ENCODE results near the gene AGAP1.

AGAP1 gene

GRCh38 chr2:236162882-236163470 lies 669.1 kb downstream of the AGAP1 start:
- Mint-ChIP-seq H3K27me3 (peaks cover 56% of the 10 kb centered on the region), H3K27ac (no peak overlapping the region), H3K9me3 (no peaks in the 10 kb centered on the region), H3K4me1 (peaks cover 9% of the 10 kb centered on the region), H3K36me3 (ENCODE audit: low read depth) (no peaks in the 10 kb centered on the region), H3K4me3 (no peak overlapping the region)
- ATAC-seq (no peak), DNase-seq (no peak)

GRCh38 chr2:236163471-236164200 lies 669.8 kb downstream of the AGAP1 start:
- H3K9me3 Mint-ChIP-seq = no peaks in the 10 kb centered on the region
- no peak overlapping the region for H3K27ac Mint-ChIP-seq
- no peak overlapping the region for H3K4me3 Mint-ChIP-seq
- peaks cover 9% of the 10 kb centered on the region for H3K4me1 Mint-ChIP-seq
- DNase-seq = no peak
- H3K36me3 Mint-ChIP-seq (ENCODE audit: low read depth) = no peaks in the 10 kb centered on the region
- H3K27me3 Mint-ChIP-seq = peaks cover 49% of the 10 kb centered on the region
- ATAC-seq = no peak

DNA sequence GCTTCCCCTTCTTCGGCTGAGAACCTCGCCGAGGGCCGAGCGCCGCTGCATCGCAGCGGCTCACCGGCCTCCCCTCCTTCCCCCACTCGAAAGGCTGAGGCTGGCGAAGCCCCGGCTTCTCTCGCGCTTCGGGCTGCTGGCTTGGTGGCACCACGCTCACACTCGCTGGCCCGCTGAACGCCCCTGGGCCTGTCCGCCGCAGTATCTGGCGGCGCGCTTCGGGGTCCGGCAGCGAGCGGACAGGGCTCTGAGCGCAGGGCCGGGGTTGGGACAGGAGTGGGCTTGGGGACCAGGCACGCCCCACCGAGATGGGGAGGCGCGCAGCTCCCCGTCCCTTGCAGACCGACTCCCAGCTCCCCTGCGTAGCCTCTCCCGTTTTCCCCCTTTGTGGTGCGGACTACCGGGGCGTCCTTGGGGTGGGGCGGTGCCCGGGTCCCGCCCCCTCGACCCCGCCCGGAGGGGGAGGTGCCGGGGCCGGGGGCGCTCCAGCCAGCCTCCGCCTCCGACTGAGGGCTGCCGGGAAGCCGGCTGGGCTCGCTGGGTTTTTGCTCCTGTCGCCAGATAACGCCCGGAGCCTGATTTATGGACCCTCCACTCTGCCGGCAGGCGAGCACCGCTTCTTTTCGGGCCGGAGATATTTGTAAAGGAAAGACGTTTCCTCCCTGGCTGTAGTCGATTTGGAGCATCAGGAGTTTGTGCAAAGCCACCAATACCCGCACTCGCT lies 670.5 kb downstream of the AGAP1 start:
- DNase-seq (no peak), ATAC-seq (no peak)
- H3K36me3 Mint-ChIP-seq (ENCODE audit: low read depth) = no peaks in the 10 kb centered on the region
- H3K27me3 Mint-ChIP-seq = peaks cover 55% of the 10 kb centered on the region
- peaks cover 11% of the 10 kb centered on the region for H3K4me1 Mint-ChIP-seq
- H3K27ac Mint-ChIP-seq = no peak overlapping the region
- no peaks in the 10 kb centered on the region for H3K9me3 Mint-ChIP-seq
- H3K4me3 Mint-ChIP-seq = no peak overlapping the region

DNA sequence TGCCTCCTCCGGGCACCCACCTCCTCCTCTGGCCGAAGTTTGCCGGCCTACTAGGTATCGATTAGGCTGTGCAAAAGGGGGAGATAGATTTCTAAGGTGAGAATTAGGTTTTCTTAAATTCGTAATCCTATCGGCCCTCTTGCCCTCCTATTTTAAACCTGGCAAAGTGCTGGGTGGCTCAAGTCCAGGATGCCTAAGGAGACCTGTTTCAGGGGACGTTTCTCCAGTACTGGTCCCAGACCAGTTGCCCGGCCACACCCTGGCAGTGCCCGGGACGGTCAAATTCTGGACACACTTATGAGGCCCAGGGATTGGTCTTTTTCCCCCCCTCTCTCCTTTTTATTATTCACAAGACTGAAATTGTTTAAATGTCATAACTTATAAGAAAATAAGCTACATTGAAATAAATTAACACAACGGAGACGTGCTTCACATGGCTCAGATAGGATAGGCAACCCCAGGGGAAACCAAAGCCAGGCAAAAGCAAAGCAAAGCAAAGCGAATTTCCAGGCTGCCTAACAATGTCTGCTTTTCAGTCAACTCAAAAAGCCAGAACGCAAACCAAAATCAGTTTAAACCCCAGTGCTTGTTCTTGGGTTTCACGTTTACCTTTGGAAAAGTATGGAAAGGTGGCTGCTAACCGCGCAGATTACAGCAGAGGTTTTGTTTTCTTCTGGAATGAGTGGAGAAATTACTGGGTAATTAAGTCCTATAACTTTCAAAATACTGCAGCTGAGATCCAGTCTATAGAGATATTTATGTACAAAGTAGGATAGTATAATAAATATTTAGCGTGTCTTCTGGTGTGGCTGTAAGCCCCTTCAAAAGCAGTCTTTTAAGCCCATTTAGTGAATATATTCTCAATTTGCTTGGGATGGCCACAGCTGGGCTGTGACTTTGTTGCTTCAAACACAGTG lies 671.3 kb downstream of the AGAP1 start:
- DNase-seq (no peak), ATAC-seq (no peak)
- Mint-ChIP-seq H3K4me1 (peaks cover 14% of the 10 kb centered on the region), H3K27me3 (peaks cover 61% of the 10 kb centered on the region), H3K27ac (no peak overlapping the region), H3K36me3 (ENCODE audit: low read depth) (no peaks in the 10 kb centered on the region), H3K4me3 (no peak overlapping the region), H3K9me3 (no peaks in the 10 kb centered on the region)

DNA sequence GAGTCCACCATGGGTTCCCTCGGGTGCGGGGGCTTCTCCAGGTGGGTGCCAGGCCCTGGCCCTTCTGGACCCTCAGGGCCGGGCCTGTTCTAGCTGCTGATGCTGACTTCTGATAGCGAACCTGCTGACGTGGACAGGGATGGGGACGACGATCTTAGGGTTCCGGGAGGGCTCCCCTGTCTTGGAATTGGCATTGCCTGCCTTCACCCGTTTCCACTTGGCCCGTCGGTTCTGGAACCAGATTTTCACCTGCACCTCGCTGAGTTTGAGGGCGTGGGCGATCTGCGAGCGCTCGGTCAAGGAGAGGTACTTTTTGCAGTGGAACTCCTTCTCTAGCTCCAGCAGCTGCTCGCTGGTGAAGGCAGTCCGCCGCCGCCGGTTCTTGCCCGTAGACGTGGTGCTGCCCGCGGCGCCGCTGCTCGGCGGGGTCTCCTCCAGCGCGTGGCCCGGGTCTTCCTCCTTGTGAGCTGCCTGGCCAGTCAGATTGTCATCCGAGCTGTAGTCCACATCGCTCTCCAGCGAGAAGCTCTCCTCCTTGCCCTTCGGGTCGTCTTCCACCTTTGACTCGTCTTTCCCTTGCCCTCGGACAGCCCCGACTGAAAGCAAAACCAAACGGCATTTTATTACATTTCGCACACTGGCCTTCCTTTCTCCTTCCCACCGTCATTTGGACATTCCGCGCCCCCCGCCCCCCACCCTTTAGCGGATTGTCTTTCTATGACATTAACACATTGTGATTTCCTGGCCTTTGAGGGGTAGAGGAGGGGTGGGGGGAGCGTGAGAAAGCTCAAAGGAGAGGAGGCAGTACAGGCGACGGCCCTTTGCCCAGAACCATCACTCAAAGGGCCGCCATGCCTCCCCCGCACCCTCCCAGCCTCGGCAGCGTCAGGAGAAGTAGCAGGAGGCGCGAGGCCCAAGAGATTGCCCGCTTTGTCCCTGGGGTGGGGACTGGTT lies 672.3 kb downstream of the AGAP1 start:
- H3K9me3 Mint-ChIP-seq = no peaks in the 10 kb centered on the region
- DNase-seq = no peak
- no peak for ATAC-seq
- no peak overlapping the region for H3K27ac Mint-ChIP-seq
- peaks cover 64% of the 10 kb centered on the region for H3K27me3 Mint-ChIP-seq
- H3K4me1 Mint-ChIP-seq = peaks cover 17% of the 10 kb centered on the region
- H3K4me3 Mint-ChIP-seq = peak overlapping the region; percentile 38
- no peaks in the 10 kb centered on the region for H3K36me3 Mint-ChIP-seq (ENCODE audit: low read depth)

DNA sequence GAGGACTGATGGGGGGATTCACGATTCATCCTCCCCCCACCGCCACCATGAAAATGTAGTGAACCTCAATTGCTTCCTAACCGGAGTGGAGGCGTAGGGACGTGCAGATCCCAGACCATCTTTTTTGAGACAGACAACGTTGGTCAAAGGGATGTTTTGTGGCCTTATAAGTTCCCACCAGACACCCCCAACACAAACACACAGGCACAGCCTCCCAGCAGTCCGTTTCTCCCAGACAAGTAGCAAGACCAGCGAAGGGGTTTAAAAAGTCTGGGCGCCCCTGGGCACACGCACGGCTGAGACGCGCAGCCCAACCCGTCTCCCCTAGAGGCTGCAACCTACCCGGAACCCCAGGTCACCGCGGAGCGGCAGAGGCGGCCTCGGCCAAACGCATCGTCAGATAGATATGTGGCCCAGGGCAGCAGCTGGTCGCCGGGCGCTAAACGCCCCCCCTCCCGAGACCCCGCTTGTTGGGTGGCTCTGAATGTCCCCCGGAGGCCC lies 673.0 kb downstream of the AGAP1 start:
- H3K4me1 Mint-ChIP-seq = peaks cover 17% of the 10 kb centered on the region

DNA sequence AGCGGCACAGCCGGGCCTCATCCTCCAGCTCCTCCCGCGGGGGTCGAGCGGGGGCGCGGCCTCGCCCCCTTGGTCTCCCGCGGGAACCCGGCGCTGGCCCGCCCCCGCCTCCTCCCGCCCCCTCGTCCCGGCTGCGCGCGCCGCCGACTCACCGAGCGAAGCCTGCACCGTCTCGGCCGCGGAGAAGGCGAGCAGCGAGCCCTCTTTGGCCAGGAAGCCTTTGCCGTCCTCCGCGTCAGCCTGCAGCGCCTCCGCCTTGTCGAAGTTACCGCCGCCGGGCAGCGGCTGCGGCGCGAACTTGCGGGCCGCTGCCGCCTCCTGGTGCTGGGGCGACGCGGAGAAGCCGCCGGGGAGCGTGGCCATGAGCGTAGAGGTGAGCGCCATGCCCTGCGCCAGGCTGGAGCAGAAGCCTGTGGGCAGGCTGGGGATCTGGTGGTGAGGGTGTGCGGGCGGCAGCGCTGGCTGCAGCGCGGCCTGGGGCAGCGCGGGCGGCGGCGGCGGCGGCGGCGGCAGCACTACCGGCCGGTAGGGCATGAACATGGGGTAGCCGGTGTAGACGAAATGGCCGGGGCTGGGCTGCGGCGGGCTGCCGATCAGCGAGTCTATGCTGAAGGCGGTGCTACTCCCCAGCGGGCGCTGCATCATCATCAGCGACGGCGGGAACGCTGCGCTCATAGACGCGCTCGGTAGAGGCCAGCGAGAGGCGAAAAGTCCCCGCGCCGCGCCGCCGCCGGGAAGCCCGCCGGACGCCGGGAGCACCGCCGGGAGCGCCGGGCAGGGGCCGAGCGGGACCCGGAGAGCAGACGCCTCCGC lies 673.7 kb downstream of the AGAP1 start:
- H3K4me1 Mint-ChIP-seq = peaks cover 17% of the 10 kb centered on the region
- no peak overlapping the region for H3K4me3 Mint-ChIP-seq
- no peaks in the 10 kb centered on the region for H3K36me3 Mint-ChIP-seq (ENCODE audit: low read depth)
- no peak overlapping the region for H3K27ac Mint-ChIP-seq
- DNase-seq (no peak), ATAC-seq (no peak)
- no peaks in the 10 kb centered on the region for H3K9me3 Mint-ChIP-seq
- peaks cover 64% of the 10 kb centered on the region for H3K27me3 Mint-ChIP-seq

More for the DNA sequence above, 673.0 kb downstream of the AGAP1 start:
- Mint-ChIP-seq H3K9me3 (no peaks in the 10 kb centered on the region), H3K27ac (no peak overlapping the region), H3K36me3 (ENCODE audit: low read depth) (no peaks in the 10 kb centered on the region), H3K27me3 (peaks cover 63% of the 10 kb centered on the region), H3K4me3 (peak overlapping the region; percentile 17)
- ATAC-seq = no peak
- DNase-seq = no peak

DNA sequence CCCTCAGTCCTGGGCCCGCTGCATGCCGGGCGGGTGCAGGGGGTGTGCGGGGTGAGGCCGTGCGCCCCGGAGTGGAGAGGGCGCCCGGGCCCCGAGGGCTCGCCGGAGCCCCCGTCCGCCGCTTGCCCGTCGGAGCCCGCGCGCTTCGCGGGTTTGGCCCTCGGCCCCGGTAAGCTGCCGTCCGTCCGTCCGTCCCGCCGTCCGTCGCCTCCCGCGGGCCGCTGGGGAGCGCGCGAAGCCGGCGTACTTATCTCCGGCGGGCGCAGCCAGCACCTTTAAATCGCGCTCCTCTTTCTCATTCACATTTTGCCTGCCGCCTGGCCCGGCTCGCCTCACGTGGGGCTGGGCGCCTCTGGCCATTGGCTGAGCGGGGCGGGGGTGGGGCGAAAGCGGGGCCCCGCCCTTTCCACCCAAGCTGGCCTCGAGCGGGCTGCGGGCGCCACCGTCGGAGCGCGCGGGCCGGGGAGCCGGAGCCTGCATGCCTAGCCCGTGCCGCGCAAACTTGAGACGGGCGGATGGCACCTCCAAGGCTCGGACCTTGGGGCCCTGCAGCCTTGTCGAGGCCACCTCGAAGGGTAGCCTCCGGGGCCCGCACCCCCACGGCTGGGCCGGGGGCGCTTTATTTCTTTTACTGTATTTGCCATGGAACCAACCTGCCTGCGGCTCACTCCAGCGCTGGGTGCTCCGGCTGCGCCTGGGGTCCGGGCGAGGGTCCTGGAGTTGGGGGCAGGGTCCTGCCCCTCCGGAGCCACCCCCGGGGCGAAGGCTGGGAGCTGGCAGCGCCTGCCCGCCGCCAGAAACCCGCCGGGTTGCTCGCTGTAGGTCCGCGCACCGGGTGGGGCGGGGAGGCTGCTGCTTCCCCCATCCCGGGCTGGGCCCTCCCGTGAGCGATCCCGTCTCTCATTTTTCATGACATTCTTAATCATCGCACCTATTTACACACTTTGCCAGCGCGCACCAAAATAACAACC lies 674.6 kb downstream of the AGAP1 start, which contains the start of gene GBX2:
GBX2 (minus strand) TSS at position 277 of the 971 bp plus-strand sequence. CDS start 415 bp downstream, outside the sequence.
- H3K4me1 Mint-ChIP-seq = peaks cover 17% of the 10 kb centered on the region

DNA sequence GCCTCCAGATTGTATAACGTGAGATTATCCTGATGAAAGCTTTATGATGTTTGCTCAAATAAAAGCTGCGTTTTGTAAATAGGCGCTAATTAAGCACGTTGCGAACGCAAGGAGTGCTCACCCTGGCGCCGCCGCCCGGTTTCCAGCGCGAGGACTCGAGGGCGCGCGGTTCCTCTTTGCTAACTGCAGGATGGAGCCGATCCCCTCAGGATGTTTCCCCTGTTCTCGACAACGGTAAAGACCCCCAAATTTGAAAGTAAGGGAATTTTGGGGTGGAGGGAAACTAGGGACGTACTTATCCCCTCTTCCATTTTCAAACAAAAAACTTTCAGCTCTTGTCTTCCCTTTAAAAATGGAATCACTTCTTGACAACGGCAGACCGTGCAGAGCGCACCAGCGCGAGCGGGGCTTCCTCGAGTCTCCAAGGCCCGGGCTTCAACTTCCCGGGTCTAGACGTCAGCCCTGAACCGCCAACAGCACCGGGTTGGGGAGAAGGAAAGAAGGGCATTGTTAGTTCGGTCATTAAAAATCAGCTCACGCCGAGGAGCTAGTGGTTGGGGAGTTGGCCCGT lies 675.4 kb downstream of the AGAP1 start:
- no peak overlapping the region for H3K4me3 Mint-ChIP-seq
- ATAC-seq = no peak
- DNase-seq = no peak
- peaks cover 70% of the 10 kb centered on the region for H3K27me3 Mint-ChIP-seq
- H3K27ac Mint-ChIP-seq = peak overlapping the region; percentile 39
- no peaks in the 10 kb centered on the region for H3K9me3 Mint-ChIP-seq
- H3K4me1 Mint-ChIP-seq = peaks cover 17% of the 10 kb centered on the region
- H3K36me3 Mint-ChIP-seq (ENCODE audit: low read depth) = no peaks in the 10 kb centered on the region

More for the DNA sequence above, 674.6 kb downstream of the AGAP1 start, which contains the start of gene GBX2:
- Mint-ChIP-seq H3K36me3 (ENCODE audit: low read depth) (no peaks in the 10 kb centered on the region), H3K27ac (no peak within 1 kb of the TSS), H3K4me3 (no peak within 1 kb of the TSS), H3K9me3 (no peaks in the 10 kb centered on the region), H3K27me3 (peaks cover 61% of the 10 kb centered on the region)
- ATAC-seq = no peak
- no peak for DNase-seq

DNA sequence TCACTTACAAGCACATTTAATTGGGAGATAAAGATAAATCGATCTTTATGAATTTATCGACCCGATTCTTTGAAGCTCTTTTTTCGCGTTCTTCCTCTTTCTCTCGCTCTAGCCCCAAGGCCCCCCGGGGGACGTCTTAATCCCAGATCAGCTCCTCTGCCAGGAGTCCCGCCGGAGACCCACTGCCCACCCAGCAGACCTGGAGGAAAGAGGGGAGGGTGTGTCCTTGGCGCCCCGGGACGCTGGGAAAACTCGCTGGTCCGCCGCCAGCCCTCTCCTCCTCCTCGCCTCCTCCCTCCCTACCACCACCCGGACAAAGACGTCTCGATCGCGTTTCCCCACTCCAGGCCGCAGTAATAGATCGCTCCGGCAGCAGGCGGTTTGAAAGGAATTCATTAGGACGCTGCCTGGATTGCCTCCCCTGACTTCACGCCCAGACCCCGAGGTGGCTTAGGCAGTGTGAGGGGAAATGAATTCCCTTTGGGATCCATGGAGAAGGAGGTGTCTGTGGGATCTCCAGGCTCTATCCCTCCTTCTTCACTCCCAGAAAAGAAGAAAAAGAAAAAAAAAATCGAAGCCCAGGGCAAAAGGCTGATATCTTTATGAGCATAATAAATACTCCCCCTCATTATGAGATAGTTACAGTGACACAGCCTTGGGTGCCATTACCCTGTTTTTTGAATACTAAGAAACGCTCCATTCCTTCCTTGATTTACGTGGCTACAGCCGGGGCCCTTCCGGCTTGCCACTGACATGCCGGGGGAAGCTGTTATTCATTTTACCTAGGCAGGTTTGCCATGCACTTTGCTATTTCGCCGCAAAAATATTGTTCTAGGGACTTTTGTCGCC lies 676.1 kb downstream of the AGAP1 start:
- H3K27me3 Mint-ChIP-seq = peaks cover 73% of the 10 kb centered on the region

More for the DNA sequence above, 676.1 kb downstream of the AGAP1 start:
- DNase-seq (no peak), ATAC-seq (no peak)
- H3K4me1 Mint-ChIP-seq = peaks cover 16% of the 10 kb centered on the region
- H3K36me3 Mint-ChIP-seq (ENCODE audit: low read depth) = no peaks in the 10 kb centered on the region
- H3K27ac Mint-ChIP-seq = peak overlapping the region; percentile 42
- H3K9me3 Mint-ChIP-seq = no peaks in the 10 kb centered on the region
- H3K4me3 Mint-ChIP-seq = no peak overlapping the region
